CD4-positive, alpha-beta T cell (primary cell): Measurements from ENCODE around the gene TMSB4X. TPM values are rescaled to one million over a fixed set of nuclear protein-coding genes. Genes with fewer than 3 reads are reported as not detected.

Source experiments
- ATAC-seq: fragments of 200-7000 bp; cut with Tn5 transposase; one replicate; pipeline ENCODE4 v1.10.0; 2022; ENCODE audit warnings: mild to moderate bottlenecking; ENCODE audit not compliant: poor library complexity
- CTCF ChIA-PET: fragments of 350-600 bp; sonication (Branson Sonifier 250); formaldehyde crosslinking; loops from one replicate; lab custom pipeline; 2021; ENCODE audit warnings: antibody characterized with exemption, inconsistent platforms; lab: Charles Lee
- POLR2A ChIA-PET: fragments of 350-600 bp; sonication (Branson Sonifier 250); formaldehyde crosslinking; loops from one replicate; lab custom pipeline; 2021; ENCODE audit warnings: antibody characterized with exemption, inconsistent platforms; lab: Charles Lee
- DNase-seq, 14 experiments: peaks; one replicate each; pipeline ENCODE4 v3.0.0-alpha.2; 2013 to 2020; ENCODE audit warnings: mixed read lengths in 2 of 14
- H3K27ac ChIP-seq, 2 donors: one replicate each; pipeline versions ENCODE4 v1.5.1 to v1.7.0; 2013; ENCODE audit warnings: low read length in 2 of 2, low read depth in 1 of 2, mild to moderate bottlenecking in 1 of 2
- H3K27me3 ChIP-seq, 2 experiments: 1 replicate in 1 of 2; 2 replicates in 1 of 2; pipeline versions ENCODE4 v1.6.1 to v1.7.0; 2013; ENCODE audit warnings: low read length in 2 of 2, control low read depth in 1 of 2, mild to moderate bottlenecking in 1 of 2, moderate library complexity in 1 of 2; ENCODE audit not compliant: insufficient read depth in 2 of 2, control insufficient read depth in 1 of 2
- H3K36me3 ChIP-seq: one replicate; pipeline ENCODE4 v1.6.1; 2013; ENCODE audit warnings: low read length, control low read depth; ENCODE audit not compliant: insufficient read depth
- H3K4me1 ChIP-seq: one replicate; pipeline ENCODE4 v1.6.1; 2013; ENCODE audit warnings: low read length, control low read depth; ENCODE audit not compliant: insufficient read depth
- H3K4me3 ChIP-seq: one replicate; pipeline ENCODE4 v1.5.1; 2013; ENCODE audit warnings: mild to moderate bottlenecking, low read length, moderate library complexity
- H3K9me3 ChIP-seq, 2 experiments: 1 replicate in 1 of 2; 2 replicates in 1 of 2; pipeline versions ENCODE4 v1.6.1 to v1.7.0; 2013; ENCODE audit warnings: low read length in 2 of 2, mild to moderate bottlenecking in 2 of 2, control low read depth in 1 of 2, moderate library complexity in 1 of 2; ENCODE audit not compliant: control insufficient read depth in 1 of 2, insufficient read depth in 1 of 2
- H3K27ac Mint-ChIP-seq: one replicate; pipeline ENCODE4 v1.8.0; 2020; ENCODE audit warnings: mixed read lengths
- H3K27me3 Mint-ChIP-seq: one replicate; pipeline ENCODE4 v1.8.0; 2021; ENCODE audit warnings: mixed read lengths
- H3K36me3 Mint-ChIP-seq: one replicate; pipeline ENCODE4 v1.8.0; 2021; ENCODE audit warnings: low read depth, mixed read lengths
- H3K4me1 Mint-ChIP-seq: one replicate; pipeline ENCODE4 v1.8.0; 2021; ENCODE audit warnings: low read depth, mixed read lengths
- H3K4me3 Mint-ChIP-seq: one replicate; pipeline ENCODE4 v1.8.0; 2020; ENCODE audit warnings: mild to moderate bottlenecking, mixed read lengths
- H3K9me3 Mint-ChIP-seq: one replicate; pipeline ENCODE4 v1.8.0; 2020; ENCODE audit warnings: mixed read lengths
- intact Hi-C, 2 experiments: fragments of 100-400 bp; cut with DNase I in 1 of 2; cut with micrococcal nuclease in 1 of 2; formaldehyde crosslinking; loops; one replicate each; pipeline versions ENCODE4 v1.15.1 to v1.9.0; 2023 to 2025; cut with DNase I, micrococcal nuclease
- total RNA-seq, 174 experiments: library from RNA in 2 of 174; stranded (reverse) in 2 of 174; gene quantifications; one replicate each; pipeline ENCODE4 v1.2.3 and lab custom pipeline; 2021 to 2026
- TF ChIP-seq, protein P1 (sequence below): fragments of 200-600 bp; IDR thresholded peaks from one replicate; pipeline ENCODE4 v1.8.0; 2022; ENCODE audit warnings: antibody characterized with exemption, mild to moderate bottlenecking

The TMSB4X gene
- total RNA-seq, 2 experiments from 2014 or later: 2,621 to 2,738 TPM

DNA sequence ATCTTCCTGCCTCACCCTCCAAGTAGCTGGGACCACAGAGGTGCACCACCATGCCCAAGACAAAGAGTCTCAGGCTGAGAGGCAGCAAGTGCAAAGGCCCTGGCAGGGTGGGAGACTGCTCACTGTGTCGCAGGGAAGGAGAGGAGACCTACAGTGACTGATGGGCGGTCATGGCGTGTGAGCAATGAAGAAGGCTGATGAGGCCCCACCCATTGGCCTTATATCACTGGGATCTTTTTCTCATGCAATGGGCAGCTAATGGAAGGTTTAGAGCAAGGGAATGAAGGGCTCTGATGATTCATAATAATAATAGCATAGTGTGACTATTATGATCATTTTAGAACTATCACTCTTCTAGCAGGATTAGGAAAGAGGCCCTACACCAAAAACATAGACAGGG lies 48.7 kb downstream of the TMSB4X start:
- H3K27me3 ChIP-seq: no peaks in the 10 kb centered on the region
- peaks cover 47% of the 10 kb centered on the region for H3K4me1 ChIP-seq
- no peaks in the 10 kb centered on the region for H3K9me3 ChIP-seq
- H3K4me3 ChIP-seq: no peak overlapping the region
- Mint-ChIP-seq H3K27ac (peak overlapping the region; percentile 72), H3K27me3 (no peaks in the 10 kb centered on the region), H3K9me3 (no peaks in the 10 kb centered on the region), H3K4me1 (peaks cover 57% of the 10 kb centered on the region), H3K4me3 (no peak overlapping the region), H3K36me3 (no peaks in the 10 kb centered on the region)
- POLR2A ChIA-PET: interaction anchor here (0.7 to 11.6 kb wide), 7 partner anchors 10 to 66 kb away, joined by 3 to 184 read pairs (median 4); partner anchors contain the start of gene TMSB4X
- TF ChIP-seq, protein P1, sequence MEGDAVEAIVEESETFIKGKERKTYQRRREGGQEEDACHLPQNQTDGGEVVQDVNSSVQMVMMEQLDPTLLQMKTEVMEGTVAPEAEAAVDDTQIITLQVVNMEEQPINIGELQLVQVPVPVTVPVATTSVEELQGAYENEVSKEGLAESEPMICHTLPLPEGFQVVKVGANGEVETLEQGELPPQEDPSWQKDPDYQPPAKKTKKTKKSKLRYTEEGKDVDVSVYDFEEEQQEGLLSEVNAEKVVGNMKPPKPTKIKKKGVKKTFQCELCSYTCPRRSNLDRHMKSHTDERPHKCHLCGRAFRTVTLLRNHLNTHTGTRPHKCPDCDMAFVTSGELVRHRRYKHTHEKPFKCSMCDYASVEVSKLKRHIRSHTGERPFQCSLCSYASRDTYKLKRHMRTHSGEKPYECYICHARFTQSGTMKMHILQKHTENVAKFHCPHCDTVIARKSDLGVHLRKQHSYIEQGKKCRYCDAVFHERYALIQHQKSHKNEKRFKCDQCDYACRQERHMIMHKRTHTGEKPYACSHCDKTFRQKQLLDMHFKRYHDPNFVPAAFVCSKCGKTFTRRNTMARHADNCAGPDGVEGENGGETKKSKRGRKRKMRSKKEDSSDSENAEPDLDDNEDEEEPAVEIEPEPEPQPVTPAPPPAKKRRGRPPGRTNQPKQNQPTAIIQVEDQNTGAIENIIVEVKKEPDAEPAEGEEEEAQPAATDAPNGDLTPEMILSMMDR: no peak
- H3K27ac ChIP-seq: no peak overlapping the region
- CTCF ChIA-PET: interaction anchor here (1.1 kb wide), 1 partner anchor 17 kb away, joined by 3 read pairs; no protein-coding TSS in a partner anchor
- H3K36me3 ChIP-seq: no peaks in the 10 kb centered on the region
- DNase-seq (no peak), ATAC-seq (no peak)
- intact Hi-C loops: loop anchor here in 1 of 2 experiments (5.0 kb wide), 1 partner anchor 464 kb away; no protein-coding TSS in a partner anchor

GRCh38 chrX:13023979-13024378 lies 49.1 kb downstream of the TMSB4X start:
- Mint-ChIP-seq H3K4me1 (peaks cover 61% of the 10 kb centered on the region), H3K9me3 (no peaks in the 10 kb centered on the region), H3K27ac (peak overlapping the region; percentile 72), H3K27me3 (no peaks in the 10 kb centered on the region), H3K36me3 (no peaks in the 10 kb centered on the region), H3K4me3 (no peak overlapping the region)
- DNase-seq (no peak), ATAC-seq (no peak)
- POLR2A ChIA-PET: interaction anchor here (0.7 to 11.6 kb wide), 5 partner anchors 18 to 63 kb away, joined by 4 to 184 read pairs (median 8); partner anchors contain the start of gene TMSB4X
- CTCF ChIA-PET: interaction anchor here (1.0 kb wide), 1 partner anchor 77 kb away, joined by 3 read pairs; no protein-coding TSS in a partner anchor
- peak overlapping the region in 1 of 2 donors; percentile 34 for H3K27ac ChIP-seq
- TF ChIP-seq, protein P1: no peak
- no peak overlapping the region for H3K4me3 ChIP-seq
- no peaks in the 10 kb centered on the region for H3K9me3 ChIP-seq
- intact Hi-C loops: loop anchor here in 1 of 2 experiments (5.0 kb wide), 1 partner anchor 463 kb away; no protein-coding TSS in a partner anchor
- no peaks in the 10 kb centered on the region for H3K36me3 ChIP-seq
- H3K4me1 ChIP-seq: peaks cover 51% of the 10 kb centered on the region
- H3K27me3 ChIP-seq: no peaks in the 10 kb centered on the region

- H3K27ac ChIP-seq: peak overlapping the region in 1 of 2 donors; percentile 3
- Mint-ChIP-seq H3K27me3 (no peaks in the 10 kb centered on the region), H3K4me1 (peaks cover 71% of the 10 kb centered on the region), H3K36me3 (no peaks in the 10 kb centered on the region), H3K9me3 (no peaks in the 10 kb centered on the region), H3K4me3 (peak overlapping the region; percentile 34), H3K27ac (peak overlapping the region; percentile 98)
- H3K36me3 ChIP-seq: no peaks in the 10 kb centered on the region
- no peak for DNase-seq
- CTCF ChIA-PET: interaction anchor here (2.3 kb wide), 1 partner anchor 78 kb away, joined by 11 read pairs; no protein-coding TSS in a partner anchor
- ATAC-seq: no peak
- POLR2A ChIA-PET: interaction anchor here (1.0 to 11.6 kb wide), 8 partner anchors 11 to 66 kb away, joined by 3 to 184 read pairs (median 7); partner anchors contain the start of gene TMSB4X
- TF ChIP-seq, protein P1: no peak
- no peaks in the 10 kb centered on the region for H3K27me3 ChIP-seq
- intact Hi-C loops: loop anchor here in 1 of 2 experiments (5.0 kb wide), 1 partner anchor 462 kb away; no protein-coding TSS in a partner anchor
- H3K4me3 ChIP-seq: no peak overlapping the region
- no peaks in the 10 kb centered on the region for H3K9me3 ChIP-seq
- H3K4me1 ChIP-seq: peaks cover 61% of the 10 kb centered on the region
These were observed 50.1 kb downstream of the TMSB4X start for GRCh38 chrX:13024986-13025385.

Other genes starting within 250 kb of the TMSB4X start
- 10 to 100 TPM; 13.2 to 17.7 TPM for gene PRPS2, start 183.7 kb upstream of the TMSB4X start, total RNA-seq
- under 1 TPM in 1 of 2 experiments, not detected in 1; 0.06 TPM for gene TLR7, start 108.0 kb upstream of the TMSB4X start, total RNA-seq
- under 1 TPM; 0.08 TPM for gene TLR8, start 68.5 kb upstream of the TMSB4X start, total RNA-seq
- not detected for gene FAM9C, start 69.5 kb downstream of the TMSB4X start, total RNA-seq